Activated T-cell treated with anti-CD3 and anti-CD28 coated beads for 1 hour (primary cell): ENCODE data around the gene NFXL1.
A peak's percentile ranks its signal among the peaks of the same experiment; 100 is the strongest.
"Not testable (repeated sequence)": the region's sequence is repeated elsewhere in the genome, so short reads cannot be mapped to it uniquely, and the experiment has no call there.

Experiments
- DNase-seq: peaks from one replicate; pipeline ENCODE4 v3.0.0-alpha.2; 2020; ENCODE audit warnings: low read depth

NFXL1 gene

GRCh38 chr4:47914220-47914925, at the start of gene NFXL1:
Gene NFXL1 (minus strand): TSS chr4:47914583. CDS start chr4:47914203, 380 bp downstream.
- DNase-seq = peak; percentile 96

DNA sequence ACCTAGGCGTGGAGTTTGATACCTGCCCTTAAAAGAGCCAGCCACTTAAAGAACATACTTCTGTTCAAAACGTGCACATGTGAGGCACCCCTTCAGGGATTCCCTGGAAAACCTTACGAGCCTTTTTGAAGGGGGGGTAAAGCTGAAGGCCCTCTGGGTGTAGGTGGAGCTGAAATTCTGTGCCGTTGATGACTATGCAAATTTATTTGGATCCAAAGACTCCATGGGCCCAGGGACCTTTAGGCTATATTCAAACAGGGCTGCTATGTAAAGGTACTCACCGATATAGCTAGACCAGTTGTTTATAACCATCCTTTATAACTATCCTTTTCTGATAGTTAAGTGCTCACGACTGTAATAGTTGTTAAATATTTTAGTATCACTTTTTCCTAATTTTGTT, 40.3 kb upstream of the NFXL1 start:
- DNase-seq = no peak

DNA sequence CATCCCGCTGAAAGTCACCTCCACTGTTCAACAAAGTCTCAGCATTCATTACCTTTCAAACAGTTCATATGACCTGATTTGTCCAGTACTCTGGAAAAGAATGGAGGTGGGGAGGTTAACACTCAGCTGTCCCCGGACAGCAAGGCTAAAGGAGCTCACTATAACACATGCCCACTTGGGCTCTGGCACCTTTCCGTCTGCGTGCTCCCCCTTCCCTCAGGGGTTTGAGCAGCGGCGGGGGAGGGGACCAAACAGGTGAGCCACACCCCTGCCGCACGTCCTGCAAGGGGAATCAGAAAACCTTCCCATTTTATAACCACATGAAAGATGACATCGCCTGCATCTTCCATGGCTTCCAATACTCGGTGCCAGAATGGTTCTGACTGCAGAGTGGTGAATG, 39.9 kb upstream of the NFXL1 start:
- no peak for DNase-seq

- no peak for DNase-seq
These were observed 31.7 kb upstream of the NFXL1 start for GRCh38 chr4:47945930-47946726.

DNA sequence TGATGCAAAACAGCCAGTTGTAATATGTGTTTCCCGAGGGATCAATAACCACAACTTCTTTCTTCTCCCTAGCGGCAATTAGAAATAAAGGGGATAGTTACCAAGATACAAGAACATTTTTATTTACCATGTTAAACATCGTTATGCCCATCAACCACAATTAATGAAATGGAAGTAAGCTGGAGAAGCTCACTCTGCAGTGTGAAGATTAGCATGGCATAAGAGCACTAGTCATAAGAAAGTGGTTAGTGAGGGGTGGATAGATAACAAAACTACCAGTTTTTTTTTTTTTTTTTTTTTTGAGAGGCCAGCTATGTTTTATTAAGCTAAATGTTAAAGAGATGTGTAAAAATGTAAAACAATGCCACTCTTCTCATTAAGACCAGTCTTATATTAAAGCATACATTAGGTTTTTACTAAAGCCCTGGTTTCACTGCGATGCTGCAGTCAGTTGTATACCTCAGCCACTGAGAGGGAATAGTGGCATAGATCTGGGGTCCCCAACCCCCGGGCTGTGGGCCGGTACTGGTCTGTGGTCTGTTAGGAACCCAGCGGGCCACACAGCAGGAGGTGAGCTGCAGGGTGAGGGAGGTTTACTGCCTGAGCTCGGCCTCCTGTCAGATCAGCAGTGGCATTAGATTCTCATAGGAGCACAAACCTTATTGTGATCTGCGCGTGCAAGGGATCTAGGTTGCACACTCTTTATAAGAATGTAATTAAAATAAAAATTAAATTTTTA, 27.9 kb upstream of the NFXL1 start:
- no peak for DNase-seq

DNA sequence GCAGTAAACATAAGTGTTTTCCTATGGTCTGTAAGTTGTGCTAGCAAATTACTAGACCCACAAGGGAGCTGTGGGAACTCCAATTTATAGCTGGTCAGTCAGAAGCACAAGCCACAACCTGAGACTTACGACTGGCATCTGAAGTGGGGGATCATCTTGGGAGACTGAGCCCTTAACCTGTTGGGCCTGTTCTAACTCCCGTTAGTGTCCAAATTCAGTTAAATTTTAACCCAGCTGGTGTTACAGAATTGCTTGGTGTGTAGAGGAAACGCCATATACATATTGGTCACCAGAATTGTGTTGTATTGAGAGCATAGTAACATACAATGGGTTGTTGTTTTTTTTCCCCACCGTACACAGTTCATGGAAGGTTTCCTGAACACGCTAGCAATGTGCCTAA, 25.1 kb upstream of the NFXL1 start:
- no peak for DNase-seq

DNA sequence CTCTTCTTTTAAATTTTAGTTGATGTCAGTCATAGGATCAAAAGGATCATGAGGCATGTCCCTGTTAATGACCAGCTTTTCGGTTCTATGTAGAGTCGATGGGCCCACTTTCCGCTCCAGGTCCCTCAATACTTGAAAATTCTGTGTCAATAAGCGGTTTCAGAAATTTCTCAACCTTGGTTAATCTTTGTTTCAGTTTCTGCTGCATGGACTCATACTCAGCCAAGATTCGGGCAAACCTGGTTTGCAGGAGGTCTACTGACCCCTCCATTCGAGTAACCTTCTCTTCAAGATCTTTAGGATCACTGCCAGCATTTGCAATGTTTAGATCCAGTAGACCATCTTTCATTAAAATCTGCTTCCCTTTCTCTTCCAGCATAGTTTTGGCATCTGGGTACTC, 22.0 kb upstream of the NFXL1 start:
- no peak for DNase-seq

DNA sequence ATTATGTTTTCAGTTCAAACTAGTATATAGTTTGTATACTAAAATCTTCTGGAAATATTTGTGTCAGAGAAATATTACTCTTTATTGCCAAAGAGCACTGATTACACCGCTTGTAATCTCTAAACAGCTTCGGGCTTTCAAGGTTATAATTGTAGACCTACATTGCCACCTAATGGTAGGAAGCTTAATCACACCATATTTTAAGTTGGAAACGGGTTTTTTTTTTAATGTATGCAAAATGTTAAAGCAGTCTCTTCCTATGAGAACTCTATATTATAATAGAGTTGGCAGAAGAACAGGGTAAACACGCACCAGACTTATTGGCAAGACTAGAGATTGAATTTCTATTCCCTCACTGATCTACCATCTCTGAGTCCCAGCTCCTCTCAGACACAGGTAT, 19.5 kb upstream of the NFXL1 start:
- DNase-seq = no peak

- no peak for DNase-seq
These were observed 16.8 kb upstream of the NFXL1 start for GRCh38 chr4:47930971-47931804.

GRCh38 chr4:47929682-47930201, 15.4 kb upstream of the NFXL1 start:
- DNase-seq = no peak

DNA sequence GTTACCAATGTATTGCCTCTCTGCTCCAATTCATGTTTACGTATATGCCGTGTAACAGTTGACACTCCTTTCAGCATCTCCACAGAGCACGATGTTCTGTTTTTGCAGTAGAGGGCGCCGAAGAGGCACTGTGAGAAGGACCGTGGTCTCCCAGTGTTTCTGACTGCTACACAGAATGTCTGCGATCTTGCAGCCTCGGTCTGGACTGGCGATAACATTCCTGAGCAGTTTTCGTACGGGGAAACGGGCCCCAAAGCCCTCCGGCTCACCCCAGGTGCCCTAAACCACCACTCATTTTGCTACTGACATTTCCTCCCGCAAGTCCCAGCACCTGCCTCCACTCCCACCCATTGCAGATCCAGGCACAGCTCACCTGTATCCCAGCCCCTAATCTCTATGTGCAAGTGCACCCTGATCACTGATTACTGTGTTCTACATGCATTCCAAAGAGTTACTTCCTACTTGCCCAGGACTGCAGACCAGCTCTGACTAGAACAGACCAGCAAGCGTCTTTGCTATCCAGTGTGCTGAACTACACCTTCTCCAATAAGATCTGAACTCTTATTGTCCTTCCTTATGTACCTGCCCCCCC, 12.4 kb upstream of the NFXL1 start:
- peak; percentile 36 for DNase-seq

DNA sequence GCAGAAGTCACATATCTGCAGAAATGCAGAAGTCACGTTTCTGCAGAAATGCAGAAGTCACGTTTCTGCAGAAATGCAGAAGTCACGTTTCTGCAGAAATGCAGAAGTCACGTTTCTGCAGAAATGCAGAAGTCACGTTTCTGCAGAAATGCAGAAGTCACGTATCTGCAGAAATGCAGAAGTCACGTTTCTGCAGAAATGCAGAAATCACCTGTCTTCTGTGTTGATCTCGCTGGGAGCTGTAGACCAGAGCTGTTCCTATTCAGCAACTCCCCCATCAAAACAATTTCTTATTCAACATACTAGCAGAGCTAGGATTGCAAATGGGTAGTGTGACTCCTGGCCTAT, 8.9 kb upstream of the NFXL1 start:
- not testable (repeated sequence) for DNase-seq

- DNase-seq = not testable (repeated sequence)
These were observed 8.3 kb upstream of the NFXL1 start for GRCh38 chr4:47922436-47923260.

GRCh38 chr4:47917163-47917562, 2.8 kb upstream of the NFXL1 start:
- DNase-seq = not testable (repeated sequence)

DNA sequence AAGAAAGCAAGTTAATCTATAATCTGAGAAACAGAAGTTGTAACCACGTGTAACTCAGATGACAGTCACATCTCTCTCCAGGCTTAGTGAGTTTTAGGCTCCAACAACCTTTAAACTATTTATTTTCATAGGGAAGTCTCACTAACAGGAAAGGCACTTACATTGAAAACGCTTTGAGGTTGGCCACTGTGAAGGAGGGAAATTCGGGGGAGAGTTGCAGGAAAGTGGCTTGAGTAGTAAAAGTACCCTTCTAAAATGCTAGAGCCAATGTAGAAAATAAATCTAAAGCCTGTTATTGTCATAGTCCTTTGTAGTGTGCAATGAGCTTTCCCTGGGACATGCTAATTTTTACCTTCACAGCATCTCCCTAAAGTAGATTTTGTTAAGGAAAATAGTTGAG, 995 bp upstream of the NFXL1 start:
- no peak for DNase-seq

GRCh38 chr4:47914926-47915237, 499 bp upstream of the NFXL1 start:
- DNase-seq = no peak

- DNase-seq = peak; percentile 12
These were observed 543 bp downstream of the NFXL1 start for GRCh38 chr4:47913861-47914219.

DNA sequence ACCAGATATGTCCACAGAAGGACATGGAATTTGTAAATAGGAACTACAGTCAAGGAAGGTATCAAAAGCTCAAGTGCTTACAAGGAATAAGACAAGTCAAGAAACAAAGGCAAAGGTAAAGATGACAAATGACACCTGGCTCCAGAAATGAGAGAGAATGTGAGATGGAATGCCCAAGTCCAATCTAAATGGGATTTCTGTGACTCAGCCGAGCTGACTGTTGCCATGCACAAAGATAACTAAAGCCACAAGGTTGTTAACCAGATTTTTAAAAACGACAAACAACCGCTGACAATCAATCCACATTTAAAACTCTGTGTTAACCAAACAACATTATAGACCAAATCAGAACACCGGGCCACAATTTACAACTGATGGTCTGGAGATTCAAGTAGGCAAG, 1.1 kb downstream of the NFXL1 start:
- DNase-seq = no peak

GRCh38 chr4:47907089-47907646, 7.2 kb downstream of the NFXL1 start:
- DNase-seq = no peak

DNA sequence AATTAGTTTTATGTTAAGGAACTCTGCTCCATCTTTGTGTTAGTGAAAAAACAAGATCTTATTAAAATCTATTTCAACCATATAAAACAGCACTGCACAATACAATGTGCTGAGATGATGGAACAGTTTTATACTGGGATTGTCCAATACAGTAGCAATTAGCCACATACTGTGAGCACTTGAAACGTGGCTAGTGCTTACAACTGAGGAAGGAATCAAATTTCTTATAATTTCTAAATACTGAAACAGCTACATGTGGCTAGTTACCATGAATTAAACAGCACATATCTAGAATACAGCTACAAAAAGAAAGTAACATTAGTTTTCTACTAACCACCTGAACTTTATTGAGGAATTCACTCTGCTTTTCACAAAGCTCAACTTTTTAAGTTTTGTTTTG, 14.7 kb downstream of the NFXL1 start:
- DNase-seq = no peak
